HG03575 (cell line): ENCODE results near the gene CCKAR.

Source experiments
- ATAC-seq: cut with Tn5 transposase; IDR thresholded peaks from one replicate; pipeline ENCODE4 v1.9.1; 2021; ENCODE audit not compliant: unreplicated experiment, insufficient number of reproducible peaks, low FRiP score; ENCODE audit errors: extremely low read depth

CCKAR gene

GRCh38 chr4:26464420-26465095 lies 25.7 kb downstream of the CCKAR start:
- ATAC-seq, result no peak

DNA sequence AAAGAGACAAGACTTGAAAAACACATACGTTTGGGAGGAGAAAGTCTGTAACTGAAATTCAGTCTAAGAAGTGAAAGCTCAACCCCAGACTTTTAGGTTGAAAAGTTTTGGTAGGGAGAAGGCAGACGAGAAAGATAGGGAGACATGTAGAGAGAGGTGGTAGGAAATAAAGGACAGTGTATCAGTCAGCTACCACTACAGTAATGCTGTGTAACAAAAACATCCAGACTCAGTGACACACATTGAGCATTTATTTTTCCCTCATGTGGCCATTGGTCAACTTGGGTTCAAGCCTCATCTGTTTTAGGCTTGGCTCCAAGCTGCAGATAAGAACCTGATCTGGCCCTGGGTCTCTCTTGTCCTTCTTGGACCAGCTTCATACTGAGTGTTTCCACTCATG lies 26.9 kb downstream of the CCKAR start:
- ATAC-seq, result no peak

- ATAC-seq, result no peak
Measured at GRCh38 chr4:26462874-26463273, 27.4 kb downstream of the CCKAR start.

GRCh38 chr4:26459756-26460530 lies 30.3 kb downstream of the CCKAR start:
- ATAC-seq, result no peak

GRCh38 chr4:26459054-26459755 lies 31.1 kb downstream of the CCKAR start:
- ATAC-seq, result no peak

- no peak for ATAC-seq
Measured at GRCh38 chr4:26458157-26458561, 32.1 kb downstream of the CCKAR start.

DNA sequence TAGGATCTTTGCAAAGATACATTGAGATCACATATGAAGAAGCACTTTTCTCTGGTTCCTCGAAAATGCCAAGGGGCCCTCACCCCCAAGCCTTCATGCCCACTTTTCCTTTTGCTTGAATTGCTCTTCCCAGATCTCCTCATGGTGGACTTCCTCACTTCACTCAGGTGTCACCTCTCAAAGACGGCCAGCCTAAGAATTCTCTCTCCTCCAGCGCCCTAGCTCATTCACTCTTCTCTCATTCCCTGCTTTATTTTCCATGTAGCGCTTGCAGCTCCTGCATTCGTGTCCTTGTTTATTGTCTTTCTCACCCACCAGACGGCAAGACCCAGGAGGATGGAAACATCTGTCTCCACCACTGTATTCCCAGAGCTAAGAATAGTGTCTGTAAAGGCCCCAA lies 32.9 kb downstream of the CCKAR start:
- no peak for ATAC-seq

- ATAC-seq, result no peak
Measured at GRCh38 chr4:26455571-26455970, 34.7 kb downstream of the CCKAR start.

DNA sequence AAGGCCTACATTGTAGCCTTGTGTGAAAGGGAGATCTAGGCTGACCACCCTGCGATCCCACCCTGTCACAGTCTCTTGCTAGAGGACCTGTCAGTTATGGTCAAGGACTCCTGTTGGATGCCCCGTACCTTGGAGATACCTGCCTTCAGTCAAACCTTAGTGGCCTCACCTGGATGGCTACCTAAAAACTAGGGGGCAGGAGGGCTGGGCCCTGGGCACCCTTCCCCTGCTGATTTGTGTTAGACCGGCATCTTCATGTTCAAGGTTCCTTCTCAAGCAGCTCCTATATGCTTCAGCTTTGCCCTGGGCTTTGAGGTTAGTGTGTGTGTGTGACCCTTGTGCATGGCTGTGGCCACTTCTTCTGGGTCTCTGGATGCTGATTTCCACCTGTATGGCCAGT lies 35.3 kb downstream of the CCKAR start:
- ATAC-seq, result no peak

DNA sequence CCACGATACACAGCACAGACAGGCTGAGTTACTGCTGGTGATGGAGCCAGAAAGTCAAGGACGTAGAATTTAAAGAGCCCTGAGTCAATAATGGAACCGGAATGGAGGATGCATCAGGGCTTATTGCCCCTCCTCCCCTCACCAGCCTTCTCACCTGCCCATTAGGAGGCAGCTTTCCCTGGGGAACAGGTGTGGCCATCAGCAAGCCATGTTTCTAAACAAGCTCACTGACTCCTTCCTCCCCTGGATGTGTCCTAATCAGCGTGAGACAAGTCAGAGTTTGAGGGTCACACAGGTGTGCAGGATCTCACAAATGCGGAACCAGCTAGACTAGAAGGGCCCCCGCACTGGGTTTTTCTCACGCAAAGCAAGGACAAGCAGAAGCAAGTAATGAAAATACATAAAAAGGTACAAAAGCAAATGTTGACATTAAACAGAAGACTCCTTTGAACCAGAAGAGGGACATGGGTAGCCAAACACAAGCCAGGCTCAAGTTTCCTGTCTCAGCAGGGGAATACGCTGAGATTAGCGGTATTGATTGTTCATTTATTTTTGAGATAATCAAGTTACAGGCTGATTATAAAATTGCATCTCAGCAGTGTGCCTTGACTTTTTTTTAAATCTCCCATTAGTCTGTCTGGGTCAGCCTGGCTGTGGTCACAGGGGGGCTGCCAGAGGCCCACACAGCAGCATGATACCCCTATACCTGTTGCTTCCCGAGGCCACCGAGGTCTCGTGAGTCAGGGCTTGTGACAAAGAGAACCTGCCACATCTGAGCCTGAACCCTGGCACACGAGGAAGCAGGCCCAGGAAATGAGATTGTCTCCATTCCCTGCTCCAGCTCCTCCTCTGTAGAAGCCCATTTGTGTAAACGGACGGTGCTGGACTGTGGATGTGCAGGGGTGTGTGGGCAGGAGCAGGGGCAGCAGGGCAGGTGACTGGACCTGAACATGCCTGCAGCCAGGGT lies 37.4 kb downstream of the CCKAR start:
- ATAC-seq, result no peak

- no peak for ATAC-seq
Measured at GRCh38 chr4:26451597-26451996, 38.7 kb downstream of the CCKAR start.

- no peak for ATAC-seq
Measured at GRCh38 chr4:26450418-26450817, 39.9 kb downstream of the CCKAR start.

DNA sequence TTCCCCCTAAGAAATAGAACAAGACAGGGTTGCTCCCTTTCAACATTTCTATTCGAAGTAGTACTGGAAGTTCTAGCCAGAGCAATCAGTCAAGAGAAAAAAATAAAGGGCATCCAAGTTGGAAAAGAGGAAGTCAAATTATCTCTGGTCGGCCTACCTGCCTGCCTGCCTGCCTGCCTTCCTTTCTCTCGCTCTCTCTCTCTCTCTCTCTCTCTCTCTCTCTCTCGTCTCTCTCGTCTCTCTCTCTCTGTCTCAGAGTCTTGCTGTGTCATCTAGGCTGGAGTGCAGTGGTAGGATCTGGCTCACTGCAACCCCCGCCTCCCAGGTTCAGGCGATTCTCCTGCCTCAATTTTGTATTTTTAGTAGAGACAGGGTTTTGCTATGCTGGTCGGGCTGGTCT lies 42.9 kb downstream of the CCKAR start:
- no peak for ATAC-seq

DNA sequence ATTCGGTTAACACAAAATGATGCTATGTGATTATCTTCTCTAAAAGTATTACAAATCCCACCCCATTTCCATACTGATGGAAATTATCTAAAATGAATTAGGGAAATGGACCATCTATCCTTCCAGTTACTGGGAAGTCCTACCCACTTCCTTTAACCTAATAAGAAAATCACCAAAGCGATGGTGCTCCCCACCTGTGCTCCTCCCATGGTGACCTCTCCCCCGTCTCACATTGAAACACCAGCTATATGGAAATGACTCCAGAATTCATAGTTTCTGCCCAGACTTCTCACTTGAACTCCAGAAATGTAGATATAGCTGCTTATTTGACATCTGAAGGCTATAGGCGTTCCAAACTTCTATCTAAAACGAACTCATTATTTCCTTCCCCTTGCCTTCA lies 48.5 kb downstream of the CCKAR start:
- no peak for ATAC-seq

- no peak for ATAC-seq
Measured at GRCh38 chr4:26441102-26441501, 49.2 kb downstream of the CCKAR start.

GRCh38 chr4:26434030-26434639 lies 56.1 kb downstream of the CCKAR start:
- no peak for ATAC-seq

DNA sequence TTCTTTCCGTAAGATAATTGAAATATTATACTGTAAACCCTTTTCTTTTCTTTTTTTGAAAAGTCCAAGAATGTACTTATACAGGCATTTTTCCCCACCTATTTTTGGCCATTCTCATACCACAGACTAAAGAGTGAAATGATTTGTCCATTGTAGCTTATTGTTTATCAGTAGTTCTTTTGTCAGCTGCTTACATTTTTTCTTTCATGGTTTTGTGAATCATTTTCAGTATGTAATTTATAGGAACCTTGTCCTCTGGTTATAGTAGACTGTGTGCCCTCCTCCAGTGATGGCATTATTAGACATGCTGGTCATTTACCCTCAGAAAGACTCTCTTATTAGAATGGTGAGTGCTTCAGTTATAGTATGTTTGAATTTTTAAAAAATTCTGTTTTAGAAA lies 56.7 kb downstream of the CCKAR start:
- ATAC-seq, result no peak

DNA sequence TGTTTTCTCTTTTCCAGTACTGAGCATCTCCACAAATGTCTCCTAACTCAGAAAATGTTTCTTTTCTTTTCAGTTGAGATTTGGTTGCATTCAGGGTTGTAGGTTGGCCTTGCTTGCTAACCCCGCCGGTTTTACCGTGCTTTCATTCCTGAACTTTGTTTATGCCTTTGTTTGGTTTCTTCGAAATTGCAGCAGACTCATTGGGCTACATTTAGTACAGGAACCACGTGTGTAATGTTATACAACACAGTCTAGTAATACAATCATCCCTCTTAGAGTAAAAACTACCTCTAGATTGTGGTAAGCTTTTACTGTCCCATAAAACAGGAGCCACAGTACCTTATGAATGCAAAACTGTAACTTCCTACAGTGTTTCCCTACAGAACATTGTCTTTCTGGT lies 57.9 kb downstream of the CCKAR start:
- no peak for ATAC-seq
